RCC 7860 (cell line): ENCODE measurements around the gene SUN1.
"Not testable (repeated sequence)": the region's sequence is repeated elsewhere in the genome, so short reads cannot be mapped to it uniquely, and the experiment has no call there.

Experiments
- DNase-seq: peaks from one replicate; pipeline ENCODE4 v3.0.0-alpha.2; 2015; ENCODE audit warnings: low spot score
- FAIRE-seq: peaks from 2 replicates; lab custom pipeline; 2012; peaks lifted over from hg19 to GRCh38; lab: Jason Lieb, UNC

The SUN1 gene

DNA sequence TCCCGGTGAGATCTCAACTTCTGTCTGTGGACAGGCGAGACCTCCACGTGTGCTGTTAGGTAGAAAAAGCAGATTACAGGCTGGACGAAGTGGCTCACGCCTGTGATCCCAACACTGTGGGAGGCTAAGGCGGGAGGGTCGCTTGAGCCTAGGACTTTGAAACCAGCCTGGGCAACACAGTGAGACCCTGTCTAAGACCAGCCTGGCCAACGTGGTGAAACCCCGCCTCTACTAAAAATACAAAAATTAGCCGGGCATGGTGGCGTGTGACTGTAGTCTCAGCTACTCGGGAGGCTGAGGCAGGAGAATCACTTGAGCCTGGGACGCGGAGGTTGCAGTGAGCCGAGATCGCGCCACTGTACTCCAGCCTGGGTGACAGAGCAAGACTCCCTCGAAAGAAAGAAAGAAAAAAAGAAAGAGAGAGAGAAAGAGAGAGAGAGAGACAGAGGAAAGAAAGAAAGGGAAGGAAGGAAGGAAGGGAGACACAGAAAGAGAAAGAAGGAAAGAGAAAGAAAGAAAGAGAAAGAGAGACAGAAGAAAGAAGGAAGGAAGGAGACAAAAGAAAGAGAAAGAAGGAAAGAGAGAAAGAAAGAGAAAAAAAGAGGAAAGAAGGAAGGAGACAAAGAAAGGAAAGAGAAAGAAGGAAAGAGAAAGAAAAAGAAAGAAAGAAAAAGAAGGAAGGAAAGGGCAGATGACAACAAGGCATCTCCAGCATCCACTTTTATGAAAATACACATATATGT lies 29.6 kb upstream of the SUN1 start:
- FAIRE-seq (no peak), DNase-seq (no peak)

DNA sequence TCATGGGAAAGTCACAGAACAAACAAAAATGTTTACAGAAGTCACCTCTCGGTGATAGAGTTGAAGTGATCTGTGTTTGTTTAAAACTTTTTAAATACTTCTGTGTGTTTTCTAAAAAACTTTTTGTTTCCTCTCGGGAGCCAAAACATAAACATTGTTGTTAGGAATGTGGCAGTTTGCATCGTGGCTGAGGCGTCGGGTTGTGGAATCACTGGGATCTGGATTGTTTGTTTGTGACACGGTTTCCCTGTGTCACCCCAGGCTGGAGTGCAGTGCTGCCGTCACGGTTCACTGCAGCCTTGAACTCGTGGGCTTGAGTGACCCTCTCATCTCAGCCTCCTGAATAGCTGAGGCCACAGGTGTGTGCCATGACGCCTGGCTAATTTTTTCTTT lies 29.0 kb upstream of the SUN1 start:
- FAIRE-seq (no peak), DNase-seq (no peak)

DNA sequence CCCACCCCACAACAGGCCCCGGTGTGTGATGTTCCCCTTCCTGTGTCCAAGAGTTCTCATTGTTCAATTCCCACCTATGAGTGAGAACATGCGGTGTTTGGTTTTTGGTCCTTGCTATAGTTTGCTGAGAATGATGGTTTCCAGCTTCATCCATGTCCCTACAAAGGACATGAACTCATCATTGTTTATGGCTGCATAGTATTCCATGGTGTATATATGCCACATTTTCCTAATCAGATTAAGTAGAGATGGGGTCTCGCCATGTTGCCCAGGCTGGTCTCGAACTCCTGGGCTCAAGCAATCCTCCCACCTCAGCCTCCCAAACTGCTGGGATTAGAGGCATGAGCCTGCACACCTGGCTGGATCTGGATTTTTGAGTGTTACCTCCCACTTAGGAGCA lies 28.5 kb upstream of the SUN1 start:
- not testable (repeated sequence) for DNase-seq, FAIRE-seq

DNA sequence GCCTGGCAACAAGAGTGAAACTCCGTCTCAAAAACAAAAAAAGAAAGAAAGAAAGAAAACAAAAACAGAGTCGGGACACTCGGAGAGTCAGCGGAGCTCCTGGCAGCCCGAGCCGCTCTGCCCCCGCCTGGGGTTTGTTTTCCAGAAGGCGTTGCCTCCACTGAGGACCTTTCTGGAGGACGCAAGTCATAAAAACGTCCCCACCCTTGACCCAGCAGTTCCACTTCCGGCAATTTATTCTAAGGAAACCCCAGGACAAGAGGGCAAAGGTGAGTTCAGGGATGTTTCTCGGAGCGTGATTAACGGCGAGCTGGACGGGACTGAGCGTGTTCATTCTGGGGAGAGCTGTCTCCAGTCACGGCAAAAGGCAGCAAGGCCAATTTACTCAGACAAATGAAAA lies 27.0 kb upstream of the SUN1 start:
- no peak for DNase-seq
- FAIRE-seq: no peak

DNA sequence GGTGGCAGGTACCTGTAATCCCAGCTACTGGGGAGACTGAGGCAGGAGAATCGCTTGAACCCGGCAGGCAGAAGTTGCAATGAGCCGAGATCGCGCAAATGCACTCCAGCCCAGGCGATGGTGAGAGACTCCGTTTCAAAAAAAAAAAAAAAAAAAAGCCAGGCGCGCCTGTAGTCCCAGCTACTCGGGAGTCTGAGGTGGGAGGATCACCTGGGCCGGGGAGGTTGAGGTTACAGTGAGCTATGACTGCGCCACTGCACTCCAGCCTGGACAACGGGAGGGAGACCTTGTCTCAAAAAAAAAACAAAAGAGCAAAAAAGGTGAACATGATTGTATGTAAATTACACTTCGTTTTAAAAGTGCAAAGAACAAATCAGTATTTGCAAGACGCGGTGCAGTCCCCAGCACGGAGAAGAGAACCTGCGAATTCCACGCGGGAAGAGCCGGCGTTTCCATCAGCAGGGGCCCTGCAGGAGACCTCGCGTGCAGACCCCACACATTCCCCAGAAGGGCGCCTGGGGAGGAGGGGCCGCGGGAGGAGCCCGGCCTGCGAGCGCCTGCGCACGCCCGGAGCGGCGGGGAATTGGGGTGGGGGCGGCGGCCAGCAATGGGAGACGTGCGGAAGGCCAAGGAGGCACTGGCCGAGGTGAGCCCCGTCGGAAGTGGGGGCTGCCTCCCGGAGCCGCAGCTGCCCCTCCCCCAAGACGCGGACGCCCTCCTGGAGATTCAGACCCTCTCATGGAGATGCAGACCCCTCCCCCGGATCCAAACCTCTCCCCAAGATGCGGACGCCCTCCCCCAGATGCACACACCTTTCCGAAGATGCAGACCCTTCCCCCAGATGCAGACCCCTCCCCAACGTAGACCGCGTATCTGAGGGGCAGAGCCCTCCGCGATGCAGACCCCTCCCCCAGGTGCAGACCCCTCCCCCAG lies 16.7 kb upstream of the SUN1 start:
- no peak for DNase-seq
- FAIRE-seq: no peak

DNA sequence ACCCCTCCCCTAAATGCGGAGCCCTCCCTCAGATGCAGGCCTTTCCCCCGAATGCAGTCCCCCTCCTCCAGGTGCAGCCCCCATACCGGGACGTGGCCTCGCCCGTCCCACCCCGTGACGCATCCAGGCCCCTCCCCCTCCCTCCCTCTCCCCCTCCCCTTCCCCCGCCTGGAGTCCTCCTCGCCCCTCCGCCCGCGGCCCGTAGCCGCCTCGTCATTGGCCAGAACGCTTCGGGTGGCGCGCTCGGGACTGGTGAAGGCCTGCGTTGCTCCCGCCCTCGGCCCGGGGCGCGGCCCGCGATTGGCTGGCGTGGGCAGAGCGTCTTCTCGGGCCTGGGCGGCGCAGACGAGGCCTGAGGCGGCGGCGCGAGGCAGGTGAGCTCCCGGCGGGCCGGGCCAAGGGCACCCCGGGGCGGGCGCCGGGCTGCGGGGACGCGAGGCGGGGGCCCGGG lies 16.0 kb upstream of the SUN1 start:
- FAIRE-seq (no peak), DNase-seq (peak; percentile 89)

DNA sequence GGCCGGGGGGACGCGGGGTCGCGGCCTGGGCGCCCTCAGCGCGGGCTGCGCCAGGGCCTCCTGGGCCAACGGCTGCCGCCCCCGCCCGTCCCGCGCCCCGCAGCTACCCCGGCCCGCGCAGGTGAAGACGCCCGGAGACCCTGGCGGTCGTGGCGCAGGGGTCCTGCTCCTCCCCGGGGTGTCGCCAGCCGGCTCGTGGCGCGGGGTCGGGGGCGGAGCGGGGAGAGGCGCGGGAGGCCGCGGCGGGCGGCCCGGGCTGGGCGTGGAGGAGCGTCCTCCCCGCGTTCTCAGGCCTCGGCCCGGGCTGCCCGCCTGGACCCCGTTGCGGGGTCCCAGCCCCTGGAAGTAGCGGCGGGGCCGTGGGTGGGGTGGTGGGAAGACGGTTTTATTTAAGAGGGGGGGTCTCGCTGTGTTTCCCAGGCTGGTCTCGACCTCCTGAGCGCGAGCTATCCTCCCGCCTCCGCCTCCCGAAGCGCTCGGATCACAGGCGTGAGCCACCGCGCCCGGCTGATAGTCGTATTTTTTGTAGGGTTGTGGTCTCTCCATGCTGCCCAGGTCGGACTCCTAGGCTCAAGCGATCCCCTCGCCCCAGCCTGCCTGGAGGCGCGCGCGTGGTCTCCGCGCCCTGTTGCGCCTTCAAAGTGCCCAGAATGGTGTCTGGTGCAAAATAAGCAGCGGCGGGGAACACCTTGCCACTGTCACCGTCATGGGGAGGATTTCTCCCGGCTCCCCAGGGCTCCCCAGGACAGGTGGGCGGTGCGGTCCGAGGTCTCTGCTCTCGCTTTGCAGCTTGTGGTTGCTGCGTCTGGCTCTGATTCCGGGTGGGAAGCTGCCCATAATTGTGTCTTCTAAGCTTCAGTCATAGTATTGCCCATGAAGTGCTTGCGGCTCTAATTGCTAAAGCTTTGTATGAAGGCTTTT lies 15.3 kb upstream of the SUN1 start:
- DNase-seq (no peak), FAIRE-seq (no peak)

DNA sequence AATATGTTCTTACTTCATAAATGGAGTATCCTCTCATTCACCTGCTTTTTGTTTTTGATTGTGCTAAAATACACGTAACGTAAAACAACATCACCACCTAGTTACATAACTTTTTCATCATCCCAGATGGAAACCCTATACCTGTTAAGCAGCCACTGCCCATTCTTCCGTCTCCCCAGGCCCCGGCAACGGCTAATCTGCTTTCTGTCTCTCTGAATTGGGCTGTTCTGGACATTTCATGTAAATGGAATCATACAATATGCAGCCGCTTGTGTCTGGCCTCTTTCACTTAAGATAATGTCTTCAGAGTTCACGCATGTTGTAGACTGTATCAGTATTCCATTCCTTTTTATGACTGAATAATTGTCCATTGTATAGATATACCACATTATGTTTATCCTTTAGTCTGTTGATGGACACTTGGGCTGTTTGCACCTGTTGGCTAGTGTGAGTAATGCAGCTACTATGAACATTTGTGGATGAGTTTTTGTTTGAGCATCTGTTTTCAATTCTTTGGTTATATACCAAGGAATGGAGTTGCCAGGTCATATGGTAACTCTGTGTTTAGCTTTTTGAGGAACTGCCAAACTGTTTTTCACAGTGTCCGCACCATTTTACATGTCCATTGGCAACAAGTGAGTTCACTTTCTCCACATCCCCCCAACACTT lies 14.1 kb upstream of the SUN1 start:
- DNase-seq: peak; percentile 20
- no peak for FAIRE-seq

DNA sequence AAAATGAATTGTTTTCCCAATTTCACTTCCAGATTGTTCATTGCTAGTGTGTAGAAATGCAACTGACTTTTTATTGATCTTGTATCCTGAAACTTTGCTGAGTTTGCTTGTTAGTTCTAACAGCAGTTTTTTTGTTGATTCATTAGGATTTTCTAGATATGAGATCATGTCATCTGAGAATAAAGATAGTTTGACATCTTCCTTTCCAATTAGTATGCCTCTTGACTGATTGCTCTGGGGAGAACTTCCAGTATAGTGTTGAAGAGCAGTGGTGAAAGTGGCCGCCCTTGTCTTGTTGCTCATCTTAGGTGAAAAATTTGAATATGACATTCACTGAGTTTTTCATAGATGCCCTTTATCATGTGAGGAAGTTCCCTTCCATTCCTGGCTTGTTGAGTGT lies 11.9 kb upstream of the SUN1 start:
- no peak for FAIRE-seq

DNA sequence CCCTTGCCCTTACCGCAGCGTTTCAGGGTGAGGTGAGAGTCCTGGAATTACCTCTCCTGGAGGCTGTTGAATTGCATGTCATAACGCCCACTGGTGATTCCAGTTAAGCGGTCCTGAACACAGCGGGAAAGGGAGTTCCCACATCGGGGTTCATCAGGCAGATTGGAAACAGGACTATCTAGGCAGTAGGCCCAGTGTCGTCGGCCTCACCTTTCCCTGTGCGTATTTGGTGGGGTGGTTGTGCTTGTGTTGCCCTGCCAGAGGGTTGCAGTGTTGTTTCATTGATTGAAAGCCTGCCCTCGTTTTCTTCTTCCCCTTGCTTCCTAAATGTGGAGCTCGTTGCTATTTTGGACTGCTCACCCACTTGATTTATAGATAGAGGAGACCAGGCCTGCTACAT lies 10.6 kb upstream of the SUN1 start:
- no peak for DNase-seq
- FAIRE-seq: no peak

More for the DNA sequence above, 11.9 kb upstream of the SUN1 start:
- no peak for DNase-seq

DNA sequence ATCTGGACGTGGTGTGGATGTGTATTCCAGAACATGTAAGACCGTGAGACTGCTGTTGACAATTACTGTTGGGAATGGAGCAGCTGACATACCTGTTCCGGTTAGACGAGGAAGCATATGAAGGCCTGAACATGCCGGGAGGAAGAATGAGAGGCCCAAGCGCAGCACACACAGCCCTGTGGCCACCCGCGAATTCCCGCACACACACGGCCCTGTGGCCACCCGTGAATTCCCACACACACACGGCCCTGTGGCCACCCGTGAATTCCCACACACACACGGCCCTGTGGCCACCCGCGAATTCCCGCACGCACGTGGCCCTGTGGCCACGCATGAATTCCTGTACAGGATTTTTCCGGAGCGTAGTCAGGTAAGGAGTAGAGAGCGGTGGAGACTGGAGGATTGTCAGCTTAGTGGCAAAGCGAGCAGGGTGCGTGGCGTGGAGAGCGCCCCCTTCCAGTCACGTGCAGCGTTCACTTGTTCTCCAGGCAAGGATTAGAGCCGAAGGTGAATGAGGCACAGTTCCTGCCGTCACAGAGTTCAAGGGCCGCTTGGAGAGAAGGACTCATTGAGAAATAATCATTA lies 9.5 kb upstream of the SUN1 start:
- no peak for FAIRE-seq

DNA sequence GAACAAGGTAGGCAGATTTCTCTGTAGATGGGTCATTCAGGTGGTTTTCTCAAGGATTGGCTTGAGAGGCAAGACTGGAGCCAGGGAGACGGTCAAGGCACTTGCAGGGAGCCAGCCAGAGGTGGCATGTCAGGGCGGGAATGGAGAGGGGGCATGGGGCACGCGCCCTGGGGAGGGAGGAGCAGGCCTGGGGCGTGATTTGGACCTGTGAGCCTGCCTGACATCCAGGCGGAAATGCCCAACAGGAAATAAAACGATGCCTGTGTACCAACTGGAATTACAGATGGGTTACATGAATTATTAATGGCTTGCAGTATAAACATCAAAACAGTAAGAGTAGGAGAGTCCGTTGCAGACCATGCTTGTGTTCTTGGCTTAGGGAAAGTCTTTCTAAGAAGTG lies 8.6 kb upstream of the SUN1 start:
- no peak for FAIRE-seq
- no peak for DNase-seq

More for the DNA sequence above, 9.5 kb upstream of the SUN1 start:
- no peak for DNase-seq

DNA sequence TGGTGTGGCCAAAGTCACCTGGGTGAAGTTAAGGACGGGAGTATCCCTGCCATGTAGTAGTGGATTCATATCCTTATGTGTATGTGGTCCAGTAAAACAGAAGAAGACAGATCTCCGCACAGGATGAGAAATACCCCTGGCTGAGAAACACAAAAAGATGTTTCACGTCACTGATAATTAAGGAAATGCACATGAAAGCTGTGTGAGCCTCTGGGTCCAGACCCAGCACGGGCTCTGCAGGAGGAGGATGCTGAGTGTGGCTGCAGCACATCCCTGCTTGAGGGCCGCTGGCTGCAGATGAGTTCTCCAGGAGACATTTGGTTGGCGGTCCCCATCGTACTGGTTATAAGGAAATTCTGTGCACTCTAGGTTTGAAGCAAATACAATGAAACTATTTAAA lies 8.2 kb upstream of the SUN1 start:
- no peak for DNase-seq
- no peak for FAIRE-seq

DNA sequence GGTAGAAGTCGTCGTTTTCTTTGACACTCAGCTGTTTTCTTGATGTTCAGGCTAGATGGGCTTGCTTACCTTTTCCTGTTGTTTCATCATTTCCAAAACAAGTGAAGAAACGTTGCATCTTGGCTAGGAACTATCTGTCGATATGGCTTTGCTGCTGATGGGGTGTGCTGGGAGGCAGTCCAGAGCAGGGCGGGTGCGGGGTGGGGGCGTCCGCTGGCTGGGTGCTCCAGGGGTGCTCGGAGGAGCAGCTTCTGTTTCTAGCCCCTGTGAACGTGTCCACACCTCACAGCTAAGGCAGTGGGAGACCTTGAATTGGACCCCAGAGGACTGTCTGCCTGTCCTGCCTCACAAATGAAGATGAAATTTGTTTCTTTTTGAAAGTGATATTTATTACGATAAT lies 7.6 kb upstream of the SUN1 start:
- DNase-seq (no peak), FAIRE-seq (no peak)

DNA sequence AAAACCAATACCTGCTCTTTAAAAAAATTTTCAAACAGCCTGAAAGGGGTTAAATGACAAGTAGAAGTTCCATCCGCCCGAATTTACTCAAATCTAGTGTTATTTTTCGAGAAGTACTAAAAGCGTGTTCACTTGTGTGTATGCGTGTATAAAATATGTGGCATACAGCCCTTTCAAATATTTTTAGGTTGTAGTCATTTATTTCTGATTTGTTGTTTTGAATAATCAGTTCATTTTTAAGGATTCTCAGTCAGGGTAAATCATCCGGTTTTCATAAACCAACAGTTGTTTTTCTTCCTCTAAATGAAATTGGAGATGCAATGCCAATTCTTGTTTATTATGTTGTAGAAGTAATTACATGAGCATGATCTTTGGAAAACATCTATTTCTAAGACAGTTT lies 6.9 kb upstream of the SUN1 start:
- FAIRE-seq (no peak), DNase-seq (no peak)

DNA sequence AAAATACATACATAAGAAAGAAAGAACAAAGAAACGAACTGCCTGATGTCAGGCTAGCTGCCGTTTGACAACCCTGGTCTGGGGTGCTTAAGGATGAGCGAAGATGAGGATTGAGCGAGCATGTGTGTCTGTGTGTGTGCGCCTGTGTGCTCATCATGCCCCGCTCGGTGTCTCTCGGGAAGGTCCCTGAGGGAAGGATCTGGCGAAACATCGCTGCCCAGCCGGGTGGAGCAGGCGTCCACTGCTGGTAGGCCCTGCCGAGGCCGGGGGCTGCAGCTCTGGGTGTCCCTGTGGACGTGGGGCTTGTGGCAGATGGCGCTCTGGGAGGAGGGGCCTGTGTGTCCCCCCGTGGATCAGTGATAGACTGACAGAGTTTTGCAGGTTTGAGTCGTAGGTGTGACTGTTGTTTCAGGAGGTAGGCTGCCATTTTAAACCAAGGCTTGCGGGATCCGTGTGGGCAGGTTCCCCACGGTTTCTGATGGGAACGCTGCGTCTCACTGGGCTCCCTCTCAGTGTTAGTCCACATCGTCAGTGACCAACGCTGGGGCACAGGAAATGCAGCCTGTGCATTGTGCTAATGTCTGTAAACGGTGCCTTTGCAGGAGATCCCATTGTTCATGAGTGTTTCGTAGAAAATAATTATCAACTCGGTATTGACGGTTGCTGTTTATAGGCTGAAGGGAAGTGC lies 5.9 kb upstream of the SUN1 start:
- FAIRE-seq: no peak
- DNase-seq: no peak

DNA sequence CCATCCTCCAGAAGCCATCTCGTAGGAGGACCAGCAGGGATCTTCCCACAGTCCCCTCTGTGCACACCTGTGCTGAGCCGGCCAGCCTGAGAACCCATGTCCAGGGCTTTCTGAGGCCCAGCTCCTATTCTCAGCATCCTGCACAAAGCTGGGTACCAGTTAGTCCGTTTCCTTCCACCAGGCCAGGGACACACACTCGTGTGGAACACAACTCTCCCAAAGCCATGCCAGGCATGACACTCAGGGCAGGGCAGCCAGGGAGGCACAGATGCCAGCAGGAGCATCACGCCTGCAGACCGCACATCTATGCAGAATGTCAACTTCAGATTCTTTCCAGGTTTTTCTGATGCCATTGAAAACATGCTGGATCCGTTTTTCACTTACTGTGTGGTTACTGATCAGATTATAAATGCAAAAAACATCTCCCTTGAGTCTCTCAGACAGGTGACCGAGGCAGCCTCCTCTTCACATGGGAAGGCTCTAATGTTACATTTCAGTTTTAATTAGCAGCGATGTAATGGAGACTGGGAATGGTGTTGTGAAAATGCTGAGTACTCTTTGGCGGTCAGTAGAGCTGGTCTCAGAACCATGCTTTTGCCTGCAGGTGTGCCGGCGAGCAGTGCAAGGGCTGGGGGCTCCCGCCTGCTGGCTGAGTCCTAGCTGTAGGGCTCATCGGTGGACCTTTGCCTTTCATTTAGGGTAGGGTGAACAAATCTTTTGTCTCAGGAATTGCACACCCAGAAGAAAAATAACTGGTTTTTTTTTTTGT lies 3.3 kb upstream of the SUN1 start:
- no peak for FAIRE-seq

DNA sequence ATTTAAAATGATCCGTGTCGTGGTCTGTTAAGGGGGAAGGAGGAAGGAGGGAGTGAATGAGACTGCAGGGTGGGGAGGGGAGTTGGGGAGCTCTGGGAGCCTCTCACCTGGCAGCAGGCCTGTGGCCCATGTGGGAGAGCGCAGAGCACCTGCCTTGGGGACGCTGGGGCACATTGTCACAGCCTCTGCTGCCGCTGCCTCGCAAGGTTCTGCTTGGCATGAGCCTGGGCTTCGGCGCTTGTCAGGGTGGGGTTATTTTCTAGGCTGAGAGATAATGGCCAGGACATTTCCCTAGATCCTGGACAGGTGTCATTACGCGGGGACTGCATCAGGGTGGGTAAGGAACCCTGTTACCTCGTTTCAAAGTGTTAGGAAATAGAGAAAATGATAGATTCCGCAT lies 2.2 kb upstream of the SUN1 start:
- FAIRE-seq: no peak

More for the DNA sequence above, 3.3 kb upstream of the SUN1 start:
- DNase-seq: no peak

More for the DNA sequence above, 2.2 kb upstream of the SUN1 start:
- DNase-seq: no peak
